Erythroblast (primary cell): ENCODE measurements around the gene ST6GALNAC4.

ENCODE experiments used
- GATA1 ChIP-seq: IDR thresholded peaks from 2 replicates; pipeline ENCODE4 v1.6.1; 2011; ENCODE audit warnings: low read depth, mild to moderate bottlenecking, control low read depth, low read length, moderate library complexity
- POLR2A ChIP-seq: IDR thresholded peaks from 2 replicates; pipeline ENCODE4 v1.6.1; 2011; ENCODE audit warnings: mild to moderate bottlenecking, low read length

GRCh38 chr9:127944586-127945218, 27.9 kb upstream of the ST6GALNAC4 start:
- TF ChIP-seq POLR2A (no peak), GATA1 (no peak)
